ENCODE measurements around the gene CCNA2. TPM values are rescaled to one million over a fixed set of nuclear protein-coding genes. Genes with fewer than 3 reads are reported as not detected.

The CCNA2 gene
- polyA plus RNA-seq, 2 of the 4 experiments (the other 2 are of a cell fraction), result 34.9 to 51.0 TPM

DNA sequence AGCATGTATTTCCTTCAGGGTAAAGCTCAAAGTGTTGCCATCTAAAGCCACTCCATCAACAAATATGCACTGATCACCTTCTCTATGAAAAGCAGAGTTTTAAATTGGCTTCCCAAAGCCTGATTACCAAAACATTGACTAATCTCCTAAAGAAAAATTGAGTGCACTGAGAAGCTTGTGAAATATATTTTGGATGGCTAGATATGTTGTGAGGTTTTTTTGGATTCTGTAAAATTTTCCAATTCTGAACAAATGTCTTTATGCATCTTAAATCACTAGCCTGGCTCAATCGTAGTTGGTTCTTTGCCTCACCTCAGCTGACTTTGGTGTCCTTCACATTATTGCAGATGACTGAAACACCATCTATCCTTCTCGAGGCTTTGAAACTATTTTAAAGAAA, 37.5 kb downstream of the CCNA2 start:
- ChIA-PET CTCF (no interaction called here), POLR2A (interaction anchor here (1.4 kb wide), 1 partner anchor 89 kb away, joined by 3 read pairs; the partner anchor contains the start of gene ANXA5)
- WGBS (ENCODE audit: missing lambda C conversion rate), result 63% methylated on average over 2 of the region's 2 CpGs
- no peak for ATAC-seq
- no peak for FAIRE-seq
- no peak for DNase-seq (ENCODE audit: low read depth in 1 of 2, low spot score in 1 of 2)
- H3K4me1 ChIP-seq, result peaks cover 32% of the 10 kb centered on the region
- H3K27ac ChIP-seq, result peak overlapping the region; percentile 67 to 76
- H3K9me3 ChIP-seq, result no peaks in the 10 kb centered on the region
- H3K4me3 ChIP-seq, result no peak overlapping the region
- TF ChIP-seq GATA3 (IDR thresholded peaks at IDR 0.05; ENCODE audit: borderline replicate concordance), result no peak
- no peak for TF ChIP-seq HES2 (IDR thresholded peaks at IDR 0.05)
- TF ChIP-seq NFE2L2 (conservative IDR thresholded peaks at IDR 0.05; ENCODE audit: low read length), result no peak
- TF ChIP-seq FOSB (CRISPR knock-in tag; IDR thresholded peaks at IDR 0.05), result no peak
- no peak for TF ChIP-seq HOXA7 (CRISPR knock-in tag; IDR thresholded peaks at IDR 0.05)
- no peak for TF ChIP-seq REST (IDR thresholded peaks at IDR 0.05)
- no peak for TF ChIP-seq CHD4 (IDR thresholded peaks at IDR 0.05; ENCODE audit: borderline replicate concordance)
- TF ChIP-seq RFX5 (IDR thresholded peaks at IDR 0.05), result no peak
- no peak for TF ChIP-seq POLR2A (IDR thresholded peaks at IDR 0.05; ENCODE audit: low read length)
- no peak for TF ChIP-seq KDM1A (IDR thresholded peaks at IDR 0.05; ENCODE audit: low read depth)
- TF ChIP-seq, protein P1, sequence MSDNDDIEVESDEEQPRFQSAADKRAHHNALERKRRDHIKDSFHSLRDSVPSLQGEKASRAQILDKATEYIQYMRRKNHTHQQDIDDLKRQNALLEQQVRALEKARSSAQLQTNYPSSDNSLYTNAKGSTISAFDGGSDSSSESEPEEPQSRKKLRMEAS (IDR thresholded peaks at IDR 0.05), result no peak
- TF ChIP-seq RARB (CRISPR knock-in tag; IDR thresholded peaks at IDR 0.05), result no peak
- no peak for TF ChIP-seq RCOR1 (IDR thresholded peaks at IDR 0.05; ENCODE audit: low read depth, low read length)
- TF ChIP-seq ZC3H11A (IDR thresholded peaks at IDR 0.05), result no peak
- TF ChIP-seq ZNF302 (CRISPR knock-in tag; IDR thresholded peaks at IDR 0.05), result no peak
- no peak for TF ChIP-seq MYC (IDR thresholded peaks at IDR 0.05; ENCODE audit: borderline replicate concordance, low read length)
- no peak for TF ChIP-seq JUNB (IDR thresholded peaks at IDR 0.05)
- no peak for TF ChIP-seq RAD21 (conservative IDR thresholded peaks at IDR 0.05 in 1 of 2, IDR thresholded peaks at IDR 0.05 in 1 of 2)
- TF ChIP-seq CTCF (IDR thresholded peaks at IDR 0.05), result no peak
- TF ChIP-seq POLR2AphosphoS2 (conservative IDR thresholded peaks at IDR 0.05; ENCODE audit: low read length), result no peak
- no peak overlapping the region for H3K4me2 ChIP-seq

- H3K4me1 ChIP-seq, result peaks cover 29% of the 10 kb centered on the region
- TF ChIP-seq JUN (IDR thresholded peaks at IDR 0.05) (no peak), HES2 (IDR thresholded peaks at IDR 0.05) (no peak), HOXB13 (CRISPR knock-in tag; IDR thresholded peaks at IDR 0.05; ENCODE audit: low read depth) (no peak), CBX2 (IDR thresholded peaks at IDR 0.05; ENCODE audit: borderline replicate concordance, low read depth) (no peak), ELK1 (IDR thresholded peaks at IDR 0.05; ENCODE audit: low read depth, low read length) (no peak)
- ChIA-PET POLR2A (no interaction called here), CTCF (no interaction called here)
- FAIRE-seq (no peak), DNase-seq (ENCODE audit: low read depth in 1 of 2, low spot score in 1 of 2) (no peak), ATAC-seq (peak; percentile 55 to 58; a peak in 4 of 6 replicates)
- H3K4me3 ChIP-seq, result no peak overlapping the region
- peak overlapping the region; percentile 67 to 76 for H3K27ac ChIP-seq
- 91% methylated on average over 3 of the region's 4 CpGs for WGBS (ENCODE audit: missing lambda C conversion rate)
- peak overlapping the region; percentile 50 for H3K4me2 ChIP-seq
- H3K9me3 ChIP-seq, result no peaks in the 10 kb centered on the region
Measured at GRCh38 chr4:121785479-121785878, 38.2 kb downstream of the CCNA2 start.

Measured in A549 (cell line).